Keratinocyte (primary cell): ENCODE measurements around the gene RELL1. TPM values are rescaled to one million over a fixed set of nuclear protein-coding genes. Genes with fewer than 3 reads are reported as not detected.

Source experiments
- DNase-seq: peaks from one replicate; pipeline ENCODE4 v3.0.0-alpha.2; 2011; ENCODE audit warnings: low read depth, missing footprints, low spot score
- FAIRE-seq: peaks from 2 replicates; lab custom pipeline; 2011; peaks lifted over from hg19 to GRCh38; lab: Jason Lieb, UNC
- H2AFZ ChIP-seq: 2 replicates; pipeline ENCODE4 v1.6.0; 2012; ENCODE audit warnings: low read length, control low read depth, inconsistent platforms; ENCODE audit not compliant: control insufficient read depth
- H3K27ac ChIP-seq: 2 replicates; pipeline ENCODE4 v1.5.1; 2011; ENCODE audit warnings: low read length; ENCODE audit not compliant: control insufficient read depth, insufficient read depth
- H3K27me3 ChIP-seq: 3 replicates; pipeline ENCODE4 v1.6.0; 2011; ENCODE audit warnings: low read length; ENCODE audit not compliant: control insufficient read depth, insufficient read depth; ENCODE audit errors: extremely low read depth
- H3K36me3 ChIP-seq, 2 experiments: 2 replicates in 1 of 2; 3 replicates in 1 of 2; pipeline ENCODE4 v1.5.1; 2011; ENCODE audit warnings: low read length in 2 of 2, mild to moderate bottlenecking in 1 of 2; ENCODE audit not compliant: control insufficient read depth in 2 of 2, insufficient read depth in 2 of 2; ENCODE audit errors: extremely low read depth in 1 of 2
- H3K4me1 ChIP-seq: 3 replicates; pipeline ENCODE4 v1.5.1; 2011; ENCODE audit warnings: low read length; ENCODE audit not compliant: control insufficient read depth, insufficient read depth; ENCODE audit errors: extremely low read depth
- H3K4me2 ChIP-seq: 3 replicates; pipeline ENCODE4 v1.6.0; 2011; ENCODE audit warnings: low read depth, low read length; ENCODE audit not compliant: control insufficient read depth, insufficient read depth; ENCODE audit errors: extremely low read depth
- H3K4me3 ChIP-seq, 3 experiments: fragments of 200-600 bp in 1 of 3; sonication (generic) in 1 of 3; 2 replicates in 2 of 3; 3 replicates in 1 of 3; pipeline ENCODE4 v1.5.1; 2011 to 2016; ENCODE audit warnings: low read length in 3 of 3, mild to moderate bottlenecking in 3 of 3, control low read depth in 2 of 3, inconsistent platforms in 1 of 3, low read depth in 1 of 3, mixed read lengths in 1 of 3, mixed run types in 1 of 3, moderate library complexity in 1 of 3; ENCODE audit not compliant: control insufficient read depth in 2 of 3, insufficient read depth in 2 of 3; ENCODE audit errors: extremely low read depth in 1 of 3
- H3K79me2 ChIP-seq: 2 replicates; pipeline ENCODE4 v1.6.0; 2012; ENCODE audit warnings: low read length; ENCODE audit not compliant: control insufficient read depth, insufficient read depth
- H3K9ac ChIP-seq: 3 replicates; pipeline ENCODE4 v1.6.0; 2011; ENCODE audit warnings: low read length; ENCODE audit not compliant: control insufficient read depth, insufficient read depth; ENCODE audit errors: extremely low read depth
- H3K9me1 ChIP-seq: 3 replicates; pipeline ENCODE4 v1.6.0; 2011; ENCODE audit warnings: low read length; ENCODE audit not compliant: control insufficient read depth, insufficient read depth; ENCODE audit errors: extremely low read depth
- H3K9me3 ChIP-seq: 2 replicates; pipeline ENCODE4 v1.5.1; 2012; ENCODE audit warnings: low read depth, low read length; ENCODE audit not compliant: control insufficient read depth
- H4K20me1 ChIP-seq: 3 replicates; pipeline ENCODE4 v1.6.0; 2011; ENCODE audit warnings: low read length; ENCODE audit not compliant: control insufficient read depth, insufficient read depth; ENCODE audit errors: extremely low read depth
- CTCF ChIP-seq, 3 experiments: IDR thresholded peaks in 1 of 3; conservative IDR thresholded peaks in 1 of 3; optimal IDR thresholded peaks in 1 of 3; 2 replicates in 2 of 3; 3 replicates in 1 of 3; pipeline versions ENCODE3 to v1.5.1; 2011; ENCODE audit warnings: low read length in 3 of 3, mild to moderate bottlenecking in 3 of 3, moderate library complexity in 2 of 3, control low read depth in 1 of 3, inconsistent platforms in 1 of 3; ENCODE audit not compliant: insufficient read depth in 2 of 3; ENCODE audit errors: extremely low read depth in 1 of 3
- EZH2 ChIP-seq: IDR thresholded peaks from one replicate; pipeline ENCODE4 v1.6.1; 2012; ENCODE audit warnings: inconsistent platforms, mild to moderate bottlenecking, low read length, moderate library complexity
- dilution Hi-C: fragments of 300-500 bp; cut with MboI; formaldehyde crosslinking; loops from one replicate; pipeline ENCODE4 v1.7.0; 2020; ENCODE audit warnings: low sequenced_read_pairs; ENCODE audit not compliant: extremely low pct_ligation_motif_present
- polyA plus RNA-seq, 5 experiments: library from polyadenylated mRNA; depleted of rRNA in 3 of 5; stranded (reverse) in 3 of 5; stranded (forward) in 1 of 5; unstranded in 1 of 5; fragments of >200 nt; gene quantifications; 1 replicate in 1 of 5; 2 replicates in 3 of 5; 3 replicates in 1 of 5; pipeline versions ENCODE4 v1.2.1 to v1.2.3, GENCODE V29; 2011 to 2012; ENCODE audit warnings: missing spikeins in 2 of 5, low read depth in 1 of 5, low replicate concordance in 1 of 5

RELL1 gene
- polyA plus RNA-seq, 1 donor (not counting 4 experiments of a cell fraction or from before 2014, with no cell fraction given): 9.3 TPM

- no peak overlapping the region for H2AFZ ChIP-seq
- H3K27me3 ChIP-seq: no peaks in the 10 kb centered on the region
- FAIRE-seq (no peak), DNase-seq (no peak)
- no peaks in the 10 kb centered on the region for H3K9me3 ChIP-seq
- no peak overlapping the region for H3K9ac ChIP-seq
- H3K36me3 ChIP-seq: no peaks in the 10 kb centered on the region
- no peak overlapping the region for H3K27ac ChIP-seq
- H3K79me2 ChIP-seq: no peaks in the 10 kb centered on the region
- dilution Hi-C loops: no loop called here
- no peaks in the 10 kb centered on the region for H4K20me1 ChIP-seq
- H3K4me3 ChIP-seq: no peak overlapping the region
- H3K4me1 ChIP-seq: no peaks in the 10 kb centered on the region
- H3K4me2 ChIP-seq: no peak overlapping the region
- TF ChIP-seq CTCF (optimal IDR thresholded peaks at IDR 0.05 in 1 of 3, IDR thresholded peaks at IDR 0.05 in 1 of 3, conservative IDR thresholded peaks at IDR 0.05 in 1 of 3; ENCODE audit: extremely low read depth in 1 of 3, insufficient read depth in 2 of 3, low read length in 3 of 3) (no peak), EZH2 (no peak)
- H3K9me1 ChIP-seq: no peaks in the 10 kb centered on the region
These were observed 90.1 kb downstream of the RELL1 start for GRCh38 chr4:37595875-37596680.

- no peak overlapping the region for H2AFZ ChIP-seq
- no peaks in the 10 kb centered on the region for H3K36me3 ChIP-seq
- TF ChIP-seq EZH2 (no peak), CTCF (optimal IDR thresholded peaks at IDR 0.05 in 1 of 3, IDR thresholded peaks at IDR 0.05 in 1 of 3, conservative IDR thresholded peaks at IDR 0.05 in 1 of 3; ENCODE audit: extremely low read depth in 1 of 3, insufficient read depth in 2 of 3, low read length in 3 of 3) (peak in 1 of 3 experiments; percentile 13)
- H3K4me3 ChIP-seq: no peak overlapping the region
- no peaks in the 10 kb centered on the region for H3K9me1 ChIP-seq
- FAIRE-seq (no peak), DNase-seq (no peak)
- H3K9ac ChIP-seq: no peak overlapping the region
- H3K27ac ChIP-seq: no peak overlapping the region
- no peak overlapping the region for H3K4me2 ChIP-seq
- H3K79me2 ChIP-seq: no peaks in the 10 kb centered on the region
- no peaks in the 10 kb centered on the region for H3K27me3 ChIP-seq
- no peaks in the 10 kb centered on the region for H4K20me1 ChIP-seq
- dilution Hi-C loops: no loop called here
- no peaks in the 10 kb centered on the region for H3K4me1 ChIP-seq
- H3K9me3 ChIP-seq: no peaks in the 10 kb centered on the region
These were observed 92.1 kb downstream of the RELL1 start for GRCh38 chr4:37594099-37594498.
